ENCODE results near the gene JAKMIP1.

JAKMIP1 gene

DNA sequence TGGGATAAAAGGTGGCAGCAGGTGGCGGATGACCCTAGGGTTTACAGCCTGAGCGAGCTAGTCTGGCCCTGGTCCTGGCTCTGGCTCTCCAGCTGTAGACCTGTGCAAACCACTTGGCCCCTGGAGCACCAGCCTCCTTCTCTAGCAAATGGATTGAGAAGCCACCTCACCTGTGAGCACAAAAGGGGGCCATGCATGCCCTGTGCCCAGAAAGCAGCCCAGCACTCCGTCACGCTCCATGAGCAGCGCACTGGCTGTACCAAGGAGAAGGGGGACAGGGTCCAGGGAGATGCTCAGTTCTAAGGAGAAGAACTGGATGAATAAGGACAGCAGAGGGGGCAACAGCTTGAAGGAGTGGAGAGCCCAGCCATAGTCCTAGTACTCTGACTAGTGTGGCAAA is 135.2 kb downstream of the JAKMIP1 start:
- no peak for DNase-seq (ENCODE audit: low spot score)

DNA sequence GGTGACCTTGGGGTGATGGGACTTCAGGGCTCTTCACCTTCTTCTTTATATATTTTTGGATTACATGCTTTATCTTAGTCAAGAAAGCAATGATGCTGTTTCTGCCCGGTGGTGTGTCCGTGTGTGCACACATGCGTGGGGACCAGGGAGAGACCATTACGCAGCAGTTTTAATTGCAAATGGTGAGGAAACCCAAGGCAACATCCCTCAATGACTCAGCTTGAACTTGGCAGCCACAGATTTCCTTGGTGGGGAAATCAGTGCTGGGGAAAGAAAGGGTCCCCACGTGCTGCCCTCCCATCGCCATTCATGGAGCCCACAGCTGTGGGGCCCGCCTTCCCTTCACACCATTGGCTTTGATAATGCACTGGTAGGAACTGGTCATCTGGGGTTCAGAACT is 136.0 kb downstream of the JAKMIP1 start:
- no peak for DNase-seq (ENCODE audit: low spot score)

DNA sequence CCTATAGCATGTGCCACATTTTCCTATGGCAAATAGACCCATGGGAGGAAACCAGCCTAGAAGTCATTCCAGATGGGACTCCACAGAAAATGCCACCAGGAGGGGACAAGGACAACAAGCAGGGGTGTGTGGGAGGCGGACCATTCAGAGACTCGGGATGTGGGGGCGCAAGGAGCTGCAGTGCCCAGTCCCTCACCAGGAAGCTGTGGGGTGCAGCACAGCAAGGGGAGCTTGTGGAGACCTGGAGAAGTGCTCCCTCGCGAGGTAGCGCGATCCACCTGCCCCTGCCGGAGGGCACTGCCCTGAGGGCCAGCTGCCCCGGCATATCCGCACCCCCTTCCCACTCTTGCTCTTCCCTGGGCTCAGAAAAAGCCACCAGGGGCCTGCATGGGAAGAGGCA is 136.7 kb downstream of the JAKMIP1 start:
- DNase-seq (ENCODE audit: low spot score), result no peak

DNA sequence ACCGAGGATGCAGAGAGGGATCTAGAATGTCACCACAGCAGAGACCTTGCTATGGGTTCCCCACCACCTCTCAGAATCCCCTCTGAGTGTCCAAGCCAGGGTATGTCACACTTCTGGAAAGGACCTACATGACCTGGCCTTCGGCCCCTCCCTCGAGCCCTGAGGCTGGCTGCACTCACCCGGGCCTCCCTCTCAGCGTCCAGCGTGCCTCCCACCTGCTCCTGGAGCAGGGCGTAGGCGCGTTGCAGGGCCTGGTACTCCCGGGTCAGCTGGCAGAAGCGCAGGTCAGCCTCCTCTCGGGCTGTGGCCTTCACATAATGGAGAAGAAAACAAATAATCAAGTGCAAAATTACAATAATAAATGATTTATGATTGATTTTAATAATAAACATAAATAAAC is 138.2 kb downstream of the JAKMIP1 start:
- DNase-seq (ENCODE audit: low spot score), result no peak

DNA sequence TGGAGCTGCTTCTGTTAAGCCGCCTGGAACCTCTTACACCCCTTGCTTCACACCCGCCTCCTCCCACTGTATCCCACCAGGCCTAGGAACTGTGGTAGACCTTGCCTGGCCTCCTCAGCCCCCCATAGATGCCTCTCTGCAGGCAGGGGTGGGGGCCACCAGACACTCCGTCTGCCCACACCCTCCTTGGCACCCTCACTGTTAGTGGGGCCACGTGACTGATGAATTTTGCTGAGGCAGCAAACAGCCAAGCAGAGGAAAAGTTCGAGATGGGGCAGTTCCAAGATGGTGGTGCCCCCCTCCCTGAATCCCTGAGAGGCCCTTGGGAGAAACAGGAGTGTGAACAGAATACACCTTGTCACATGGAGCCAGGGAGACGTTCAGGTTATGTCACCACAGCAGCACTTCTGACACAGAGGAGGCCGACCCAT is 141.0 kb downstream of the JAKMIP1 start:
- DNase-seq (ENCODE audit: low spot score), result no peak

DNA sequence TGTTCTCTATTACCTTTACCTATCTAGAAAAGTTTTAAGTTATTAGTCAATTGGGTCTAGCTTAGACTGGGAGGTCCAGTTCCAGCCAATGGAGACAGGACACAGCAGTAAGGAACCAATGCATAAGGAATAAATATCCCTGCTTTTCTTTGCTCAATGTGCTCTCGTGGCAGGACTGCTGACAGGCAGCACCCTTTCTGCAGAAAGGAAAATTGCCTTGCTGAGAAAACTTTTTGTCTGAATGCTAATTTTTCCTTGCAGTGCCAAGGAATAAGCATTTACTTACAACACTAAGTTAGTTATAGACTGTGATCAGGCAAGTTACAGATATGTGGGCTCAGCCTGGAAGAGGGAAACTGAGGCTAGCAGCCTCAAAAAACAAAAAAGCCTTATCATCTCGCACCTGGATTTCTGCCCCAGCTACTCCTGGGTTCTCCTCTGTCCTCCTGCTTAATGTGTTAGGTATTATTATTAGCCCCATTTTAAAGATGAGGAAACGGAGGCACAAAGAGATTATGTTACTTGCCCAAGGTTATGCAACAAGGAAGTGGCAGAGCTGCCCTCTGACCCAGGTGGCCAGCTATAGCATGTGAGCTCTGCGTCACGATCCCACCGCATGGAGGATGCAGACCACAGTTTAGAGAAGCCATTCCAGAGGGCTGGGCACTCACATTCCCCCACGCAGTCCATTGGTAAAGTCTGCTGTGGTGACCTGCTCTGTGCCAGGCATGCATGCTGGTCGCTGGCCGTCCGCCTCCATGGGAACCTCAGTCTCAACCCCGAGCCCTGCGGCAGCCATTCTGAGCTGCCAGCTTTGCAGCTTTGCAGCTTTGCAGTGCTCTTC is 141.6 kb downstream of the JAKMIP1 start:
- no peak for DNase-seq (ENCODE audit: low spot score)

DNA sequence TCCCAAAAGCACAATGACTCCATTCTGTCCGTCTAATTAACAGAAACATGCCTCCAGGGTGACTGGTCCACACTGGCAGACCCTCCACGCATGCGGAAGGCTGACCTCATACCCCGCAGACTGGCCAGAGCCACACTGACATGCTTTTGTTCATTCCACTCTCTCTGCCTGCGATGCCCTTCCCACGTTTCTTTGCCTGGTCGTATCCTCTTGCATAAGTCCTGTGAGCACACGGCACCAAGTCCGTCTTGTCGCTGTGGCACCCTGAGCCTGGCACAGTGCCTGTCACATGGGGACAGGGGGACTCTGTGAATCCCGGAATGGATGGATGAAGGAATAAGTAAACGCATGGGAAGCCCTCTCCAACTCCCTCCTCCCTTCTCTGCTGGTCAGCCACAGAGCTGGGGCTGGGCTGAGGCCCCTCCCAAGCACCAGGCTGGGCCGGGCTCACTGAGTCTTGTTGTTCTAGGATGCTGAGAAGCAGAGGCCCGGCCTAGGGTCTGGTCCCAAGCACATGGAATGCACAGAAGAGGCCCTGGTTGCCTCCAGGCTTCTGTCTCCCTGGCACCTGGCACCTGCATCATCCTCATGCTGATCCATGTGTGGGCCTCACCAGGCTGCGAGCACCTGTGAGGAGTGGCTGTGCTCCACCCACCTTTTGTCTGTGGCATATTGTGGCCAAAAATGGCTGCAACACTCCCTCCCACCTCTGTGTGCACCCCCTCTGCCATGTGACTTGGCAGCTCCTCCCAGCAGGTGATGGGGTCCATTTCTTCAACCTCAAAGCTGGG is 143.2 kb downstream of the JAKMIP1 start:
- DNase-seq (ENCODE audit: low spot score), result no peak

DNA sequence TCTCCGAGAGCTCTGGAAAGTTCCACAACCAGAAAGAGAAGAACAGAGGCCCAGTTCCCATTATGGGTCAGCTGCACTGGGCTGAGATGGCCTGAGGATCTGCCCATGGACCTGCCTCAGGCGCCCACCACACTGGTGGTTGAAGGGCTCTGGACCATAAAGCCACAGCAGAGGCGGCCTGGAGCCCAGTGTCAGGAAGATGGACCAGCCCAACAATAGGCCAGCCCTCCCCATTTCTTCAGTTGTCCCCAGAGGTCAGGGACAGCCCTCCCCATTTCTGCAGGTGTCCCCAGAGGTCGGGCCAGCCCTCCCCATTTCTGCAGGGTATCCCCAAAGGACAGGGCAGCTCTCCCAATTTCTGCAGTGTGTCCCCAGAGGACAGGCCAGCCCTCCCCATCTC is 144.9 kb downstream of the JAKMIP1 start:
- no peak for DNase-seq (ENCODE audit: low spot score)

DNA sequence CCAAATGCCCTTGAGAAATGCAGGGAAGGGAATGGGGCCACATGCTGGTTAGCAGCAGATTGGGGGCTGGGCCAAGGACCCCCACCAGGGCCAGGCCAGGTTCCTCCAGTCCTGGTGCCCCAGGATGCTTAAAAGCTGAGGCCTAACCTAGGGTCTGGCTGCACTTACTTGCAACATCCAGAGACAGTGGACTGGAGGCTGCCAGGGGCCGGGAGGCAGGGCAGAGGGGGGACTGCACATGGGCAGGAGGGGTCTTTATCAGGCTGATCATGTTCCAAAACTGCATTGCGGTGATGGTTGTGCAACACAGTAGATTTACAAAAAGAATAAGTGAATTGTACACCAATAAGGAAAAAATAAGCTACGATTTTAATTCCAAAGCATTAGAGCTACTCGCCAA is 145.3 kb downstream of the JAKMIP1 start:
- no peak for DNase-seq (ENCODE audit: low spot score)

DNA sequence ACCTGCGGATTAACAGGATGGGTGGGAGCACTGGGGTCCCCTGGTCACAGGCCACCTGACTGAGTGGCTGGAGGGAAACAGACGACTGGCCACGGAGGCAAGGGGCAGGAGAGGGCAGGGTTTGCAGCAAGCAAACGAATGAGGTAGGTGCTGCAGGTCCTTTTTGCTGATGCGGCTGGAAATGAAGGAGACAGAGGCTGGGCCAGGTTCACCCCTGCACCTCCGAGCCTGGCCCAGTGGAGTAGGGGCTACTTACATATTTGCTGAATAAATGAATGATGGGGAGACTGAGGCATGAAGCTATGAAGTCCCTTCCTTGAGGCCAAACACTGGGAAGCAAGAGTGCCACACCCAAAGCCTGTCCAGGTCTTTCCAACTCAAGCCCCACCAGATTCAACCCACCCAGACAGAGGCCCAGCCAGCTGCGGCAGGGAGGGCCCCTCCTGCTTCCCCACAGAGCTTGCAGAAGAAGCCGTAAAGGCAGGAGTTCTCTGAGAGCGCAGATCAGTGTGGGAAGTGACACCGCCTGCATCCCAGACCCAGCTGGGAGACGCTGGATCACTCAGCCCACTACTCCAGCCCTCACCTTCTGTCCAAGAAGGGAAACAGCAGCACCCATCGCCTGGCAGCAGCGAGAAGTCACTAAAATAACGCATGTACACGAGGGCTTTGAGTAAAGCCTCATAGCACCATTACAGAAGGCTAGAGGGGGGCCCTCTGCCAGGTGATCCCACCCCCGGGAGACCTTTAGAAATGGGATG is 146.0 kb downstream of the JAKMIP1 start:
- DNase-seq (ENCODE audit: low spot score), result no peak

DNA sequence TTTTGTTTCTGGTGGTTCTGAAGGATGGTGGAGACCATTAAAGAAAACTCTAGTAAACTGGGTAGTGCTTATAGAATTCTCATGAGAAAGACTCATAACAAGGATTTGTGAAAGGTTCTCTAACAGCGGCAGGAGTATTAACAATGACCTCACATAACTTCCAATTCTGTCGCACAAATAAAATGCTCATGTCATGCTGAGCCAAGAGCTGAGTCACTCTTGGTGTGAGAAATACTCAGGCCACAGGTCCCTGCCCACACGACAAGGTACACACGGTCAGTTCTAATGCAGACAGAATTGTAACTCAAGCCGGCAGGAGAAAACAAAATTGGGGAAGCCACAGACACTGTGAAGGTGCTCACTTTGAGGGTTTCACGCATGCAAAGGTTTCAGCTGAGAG is 147.7 kb downstream of the JAKMIP1 start:
- DNase-seq (ENCODE audit: low spot score), result no peak

DNA sequence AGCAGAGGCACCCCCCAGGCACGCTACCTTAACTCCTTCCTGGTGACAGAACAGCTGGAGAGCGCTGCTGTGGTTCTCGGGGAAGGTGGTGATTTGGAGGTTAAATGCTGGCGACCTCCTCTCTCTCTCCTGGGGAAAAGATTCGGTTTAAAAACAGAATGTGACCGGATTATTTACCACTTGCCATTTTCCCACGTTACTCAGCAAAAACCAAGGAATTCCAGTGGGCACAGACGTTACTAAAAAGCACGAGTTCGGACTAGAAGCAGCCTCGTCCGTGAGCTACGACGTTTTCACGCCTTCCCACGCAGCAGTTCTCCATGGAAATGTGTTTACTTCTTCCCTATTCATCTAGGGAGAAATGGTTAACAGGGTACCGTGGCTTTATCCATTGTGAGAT is 149.8 kb downstream of the JAKMIP1 start:
- no peak for DNase-seq (ENCODE audit: low spot score)

DNA sequence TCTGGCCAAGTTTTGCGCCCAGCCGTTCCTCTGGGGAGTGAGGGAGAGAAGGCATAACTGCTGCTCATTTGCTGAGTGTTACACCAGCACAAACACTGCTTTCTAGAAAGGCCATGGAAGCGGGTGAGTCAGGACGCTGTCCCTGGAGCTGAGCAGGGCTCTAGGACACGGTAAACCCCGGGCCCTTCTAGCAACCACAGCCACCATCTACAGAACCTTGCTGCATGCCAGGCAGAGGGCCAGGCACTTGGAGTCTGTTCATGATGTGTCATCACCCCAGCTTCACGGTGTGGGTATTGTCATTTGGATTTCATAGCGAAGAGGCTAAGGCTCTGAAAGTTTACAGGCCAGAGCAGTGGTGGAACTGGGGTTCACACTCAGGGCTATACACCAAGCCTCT is 150.4 kb downstream of the JAKMIP1 start:
- DNase-seq (ENCODE audit: low spot score), result no peak

DNA sequence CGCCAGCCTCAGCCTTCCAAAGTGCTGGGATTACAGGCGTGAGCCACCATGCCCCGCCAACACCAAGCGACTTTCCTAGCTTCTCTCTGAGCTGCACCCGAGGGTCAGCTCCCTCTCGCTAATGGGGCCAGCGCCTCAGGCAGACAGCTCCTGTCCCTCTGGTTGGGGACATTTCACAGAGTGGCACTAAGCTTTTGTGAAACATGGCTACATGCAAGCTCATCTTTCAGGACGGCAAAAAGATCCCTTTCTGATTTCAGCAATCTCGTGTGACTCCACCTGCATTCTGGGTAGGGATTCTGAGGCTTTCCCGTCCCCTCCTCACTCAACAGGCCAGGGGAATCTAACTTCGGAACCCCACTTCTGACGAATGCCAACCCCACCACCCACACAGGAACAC is 151.1 kb downstream of the JAKMIP1 start:
- no peak for DNase-seq (ENCODE audit: low spot score)

DNA sequence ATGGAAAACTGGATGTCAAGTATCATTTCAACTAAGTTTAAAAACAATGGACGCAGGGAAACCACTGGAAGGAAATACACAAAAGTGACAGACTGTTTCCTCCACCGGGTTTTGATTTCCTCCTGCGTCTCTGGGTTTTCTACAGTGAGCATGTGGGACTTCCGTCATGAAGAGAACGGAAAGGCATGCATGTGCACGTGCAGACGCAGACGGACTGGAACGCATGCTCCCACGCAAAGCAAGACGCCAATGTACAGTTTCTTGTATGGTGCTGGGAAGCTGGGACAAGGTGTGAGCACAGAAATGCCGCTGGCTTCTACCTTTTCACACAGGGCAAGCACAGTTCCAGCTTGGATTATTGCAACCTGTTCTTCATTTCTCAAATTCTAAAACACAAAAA is 151.8 kb downstream of the JAKMIP1 start:
- DNase-seq (ENCODE audit: low spot score), result no peak

DNA sequence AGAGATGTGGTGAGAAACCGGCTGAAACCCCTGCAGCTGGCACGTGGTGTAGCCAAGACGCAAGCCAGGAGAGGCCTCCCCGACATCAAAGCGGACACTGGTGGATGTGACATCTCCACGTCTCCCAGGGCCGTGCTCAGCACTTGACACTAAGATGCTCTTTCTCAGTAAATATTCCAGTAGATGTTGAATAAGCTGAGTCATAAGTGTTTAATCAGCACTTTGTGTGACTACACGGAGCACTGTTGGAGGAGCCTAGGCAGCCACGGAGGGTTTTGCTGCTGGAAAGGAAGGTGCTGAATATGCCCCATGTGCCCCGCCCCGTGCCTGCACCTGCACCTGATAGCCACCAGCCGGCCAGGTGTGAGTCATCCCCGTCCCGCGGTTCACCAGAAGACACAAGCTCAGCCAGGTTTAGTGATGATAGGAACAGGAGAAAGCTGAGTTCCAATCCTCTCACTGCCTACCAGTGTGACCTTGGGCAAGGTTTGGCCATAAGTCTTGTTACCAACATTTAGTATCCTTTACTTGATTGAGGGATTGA is 153.1 kb downstream of the JAKMIP1 start:
- peak; percentile 4 for DNase-seq (ENCODE audit: low spot score)

DNA sequence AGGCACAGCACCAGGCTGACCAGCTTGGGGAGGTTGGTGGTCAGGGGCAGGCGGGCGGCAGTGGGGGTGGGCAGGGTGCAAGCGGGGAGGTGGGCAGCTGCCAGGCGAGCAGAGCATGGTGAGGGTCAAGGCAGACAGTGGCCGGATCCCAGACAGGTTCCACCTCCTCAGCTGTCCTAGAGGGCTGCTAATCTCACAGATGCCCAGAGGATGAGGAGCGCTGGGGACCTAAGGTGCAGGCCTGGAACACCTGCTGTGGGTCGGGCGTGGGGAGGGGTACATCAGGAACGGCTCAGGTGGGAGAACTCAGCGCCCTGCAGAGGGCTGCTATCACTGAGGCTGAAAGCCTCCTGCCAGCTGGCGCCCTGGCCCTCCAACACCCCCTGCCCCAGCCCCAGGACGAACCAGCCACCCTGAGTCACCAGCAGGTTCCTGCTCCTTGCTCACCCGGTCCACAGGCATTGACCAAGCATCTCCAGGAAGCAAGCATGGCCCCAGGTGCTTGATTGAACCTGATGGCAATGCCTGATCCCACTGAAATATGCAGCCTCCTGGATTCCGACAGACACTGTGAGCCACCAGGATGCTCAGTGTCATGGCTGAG is 153.7 kb downstream of the JAKMIP1 start:
- DNase-seq (ENCODE audit: low spot score), result no peak

DNA sequence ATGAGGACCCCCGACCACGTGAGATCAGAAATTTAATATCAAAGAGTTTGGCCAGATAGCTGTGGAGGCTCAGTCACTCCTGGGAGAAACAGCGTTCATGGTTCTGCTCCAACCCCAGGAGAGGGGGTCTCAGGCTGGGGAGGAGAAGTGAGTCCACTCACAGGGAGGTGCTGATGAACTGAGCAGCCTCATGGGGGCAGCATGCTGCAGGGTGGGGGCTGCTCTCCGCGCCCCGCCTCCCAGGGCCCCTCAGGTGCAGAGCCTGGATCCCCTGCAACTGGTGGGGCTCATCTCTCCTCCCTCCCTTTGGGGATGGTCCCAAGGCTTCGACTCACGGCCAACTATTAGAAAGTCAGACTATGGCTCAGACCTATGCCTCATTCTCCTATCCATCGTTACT is 155.5 kb downstream of the JAKMIP1 start:
- DNase-seq (ENCODE audit: low spot score), result no peak

DNA sequence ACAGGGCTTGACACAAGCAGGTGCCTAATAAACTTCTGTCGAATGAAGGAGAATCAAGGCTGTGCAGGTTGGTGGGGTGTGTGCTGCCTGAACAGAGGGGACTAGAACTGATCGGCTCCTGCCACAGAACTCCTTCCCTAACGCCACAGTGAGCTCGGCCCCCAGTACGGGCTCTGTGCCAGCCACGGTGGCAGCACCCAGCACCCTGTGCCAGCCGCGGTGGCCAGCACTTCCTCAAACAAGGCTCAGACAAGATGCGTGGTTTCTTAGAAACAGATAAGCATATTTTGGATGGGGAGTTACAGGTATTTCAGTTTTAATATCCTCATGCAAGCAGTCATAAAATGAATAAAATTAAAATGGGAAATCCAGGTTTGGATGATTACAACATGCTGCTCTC is 156.1 kb downstream of the JAKMIP1 start:
- DNase-seq (ENCODE audit: low spot score), result no peak

DNA sequence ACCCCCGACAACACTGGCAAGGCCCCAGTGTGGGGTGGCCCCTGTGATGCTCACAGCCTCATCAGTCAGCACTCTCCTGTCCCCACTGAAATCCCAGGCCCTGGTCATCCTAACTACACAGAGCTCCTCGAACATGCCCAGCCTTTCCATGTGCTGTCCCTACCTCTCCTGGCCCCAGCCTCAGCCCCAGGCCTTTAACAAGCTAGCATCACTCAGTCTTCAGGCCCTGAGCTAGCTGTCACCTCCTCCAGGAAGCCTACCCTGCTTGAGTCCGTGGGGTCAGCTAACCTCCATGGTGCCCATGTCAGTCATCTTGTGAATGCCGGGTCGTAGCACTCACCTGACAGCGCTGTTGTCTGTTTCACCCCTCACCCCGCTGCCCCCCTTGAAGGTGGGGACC is 156.5 kb downstream of the JAKMIP1 start:
- DNase-seq (ENCODE audit: low spot score), result no peak

DNA sequence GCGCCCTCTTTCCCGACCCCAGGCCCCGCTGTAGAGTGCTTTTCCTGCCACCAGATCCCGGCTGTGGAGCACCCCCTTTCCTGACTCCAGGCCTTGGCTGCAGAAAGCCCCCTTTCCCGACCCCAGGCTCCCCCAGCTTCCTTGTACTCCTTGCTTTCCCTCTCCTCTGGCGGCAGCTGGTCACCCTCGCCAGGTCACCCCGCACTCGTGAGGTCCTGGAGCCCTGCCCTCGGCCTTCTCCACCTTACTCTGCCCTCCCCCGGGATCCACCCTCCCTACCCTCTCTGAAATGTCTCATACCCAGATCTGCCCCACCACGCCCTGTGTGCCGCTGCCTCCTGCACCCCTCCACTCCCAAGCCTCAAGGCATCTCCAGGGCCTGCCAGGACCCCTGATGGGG is 157.2 kb downstream of the JAKMIP1 start:
- DNase-seq (ENCODE audit: low spot score), result no peak

Measured in LoVo (cell line).